ENCODE data around the gene GAREM2.
"Not testable (repeated sequence)": the region's sequence is repeated elsewhere in the genome, so short reads cannot be mapped to it uniquely, and the experiment has no call there.

Gene GAREM2

DNA sequence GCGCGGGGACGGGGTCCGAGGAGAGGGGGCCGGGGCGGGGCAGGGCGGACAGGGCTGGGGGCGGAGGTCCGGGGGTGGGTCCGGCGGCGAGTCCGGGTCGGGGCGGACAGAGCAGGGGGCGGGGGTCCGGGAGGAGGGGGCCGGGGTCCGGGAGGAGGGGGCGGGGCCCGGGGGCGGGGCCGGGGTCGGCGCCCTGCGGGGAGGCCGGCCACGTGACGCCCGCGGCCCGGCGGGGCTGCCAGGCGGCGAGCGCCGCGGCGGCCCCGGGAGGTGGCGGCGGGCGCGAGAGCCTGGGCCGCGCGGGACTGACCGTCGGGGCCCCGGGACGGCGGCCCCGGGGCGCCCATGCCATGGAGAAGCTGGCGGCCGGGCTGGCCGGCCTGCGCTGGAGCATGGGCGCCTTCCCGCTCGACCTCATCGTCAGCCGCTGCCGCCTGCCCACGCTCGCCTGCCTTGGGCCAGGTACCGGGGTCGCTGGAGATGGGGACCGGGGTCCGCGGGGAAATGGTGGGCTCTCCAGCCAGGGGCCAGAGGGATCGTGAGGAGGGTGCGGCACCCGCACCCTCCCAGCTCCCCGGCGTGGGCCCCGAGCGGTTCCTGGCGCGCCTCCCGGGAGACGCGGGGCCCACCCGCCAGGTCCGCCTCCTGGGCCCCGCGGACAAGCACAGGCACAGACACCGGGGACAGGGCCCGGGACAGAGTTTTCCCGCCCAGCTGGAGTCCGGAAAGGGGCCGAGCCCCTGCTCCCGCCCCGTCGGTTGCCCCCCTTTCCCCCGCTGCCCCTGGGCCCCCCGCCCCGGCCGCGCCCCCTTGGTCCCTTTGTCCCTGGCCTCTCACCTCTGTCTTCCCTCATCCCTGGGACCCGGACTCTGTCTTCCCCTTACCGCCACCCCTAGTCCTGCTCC is at the start of gene GAREM2:
GAREM2 (plus strand) TSS at position 218 of the 905 bp plus-strand sequence; CDS start at position 351, 133 bp downstream.
- DNase-seq = no peak

DNA sequence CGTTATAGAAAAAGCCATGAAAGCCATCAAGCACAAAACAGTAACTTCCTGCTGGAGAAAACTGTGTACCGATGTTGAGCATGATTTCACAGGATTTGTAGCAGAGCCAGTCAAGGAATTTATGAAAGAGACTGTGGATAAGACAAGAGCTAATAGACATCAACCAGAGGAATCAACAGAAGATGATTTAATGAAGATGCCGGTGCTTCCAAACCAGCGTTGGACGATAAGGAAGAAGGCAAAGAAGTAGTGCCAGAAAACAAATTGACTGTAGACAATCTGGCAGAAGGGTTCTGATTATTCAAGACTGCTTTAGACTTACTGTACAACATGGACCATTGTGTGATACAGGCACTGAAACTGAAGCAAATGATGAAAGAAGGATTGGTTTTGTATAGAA is 49.5 kb upstream of the GAREM2 start:
- DNase-seq = no peak

DNA sequence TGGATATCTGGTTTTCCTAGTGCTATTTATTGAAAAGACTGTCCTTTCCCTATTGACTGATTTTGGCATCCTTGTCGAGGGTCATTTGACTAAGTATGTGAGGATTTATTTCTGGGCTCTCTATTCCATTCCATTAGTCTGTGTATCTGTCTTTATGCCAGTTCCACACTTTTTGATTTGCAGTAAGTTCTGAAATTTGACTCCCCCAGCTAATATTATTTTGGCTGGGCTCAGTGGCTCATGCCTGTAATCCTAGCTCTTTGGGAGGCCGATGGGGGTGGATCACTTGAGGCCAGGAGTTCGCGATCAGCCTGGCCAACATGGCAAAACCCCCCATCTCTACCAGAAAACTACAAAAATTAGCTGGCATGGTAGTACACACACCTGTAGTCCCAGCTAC is 46.8 kb upstream of the GAREM2 start:
- no peak for DNase-seq

DNA sequence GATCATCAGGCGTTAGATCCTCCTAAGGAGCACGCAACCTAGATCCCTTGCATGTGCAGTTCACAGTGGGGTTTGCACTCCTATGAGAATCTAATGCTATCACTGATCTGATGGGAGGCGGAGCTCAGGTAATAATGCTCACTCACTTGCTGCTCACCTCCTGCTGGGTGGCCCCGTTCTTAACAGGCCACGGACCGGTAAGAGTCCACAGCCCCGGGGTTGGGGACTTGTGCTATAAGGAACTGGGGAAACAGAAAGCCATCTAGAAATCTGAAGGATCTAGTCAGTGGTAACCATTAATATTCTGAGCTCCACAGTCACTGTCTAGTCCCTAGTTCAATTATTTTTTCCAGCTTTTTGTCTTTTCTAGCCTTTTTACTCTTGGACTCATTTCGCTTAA is 44.7 kb upstream of the GAREM2 start:
- no peak for DNase-seq

DNA sequence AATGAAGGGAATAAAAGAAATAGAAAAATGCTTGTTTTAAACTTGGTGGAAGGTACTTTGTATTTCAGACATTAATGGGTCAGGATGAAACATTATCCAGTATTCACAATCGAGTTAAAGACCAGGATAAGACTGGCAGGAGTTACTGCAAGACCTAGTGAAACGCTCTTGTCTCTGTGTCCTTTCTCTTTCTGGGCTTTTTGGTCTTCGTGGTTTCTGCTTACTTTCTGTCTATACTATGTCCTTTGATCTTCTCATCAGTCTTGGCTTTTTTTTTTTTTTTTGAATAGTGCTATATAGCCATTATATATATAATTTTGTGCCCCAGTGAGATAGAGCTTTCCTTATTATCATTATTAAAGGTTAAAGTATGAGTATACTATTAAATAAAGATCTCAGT is 42.1 kb upstream of the GAREM2 start:
- DNase-seq = no peak

DNA sequence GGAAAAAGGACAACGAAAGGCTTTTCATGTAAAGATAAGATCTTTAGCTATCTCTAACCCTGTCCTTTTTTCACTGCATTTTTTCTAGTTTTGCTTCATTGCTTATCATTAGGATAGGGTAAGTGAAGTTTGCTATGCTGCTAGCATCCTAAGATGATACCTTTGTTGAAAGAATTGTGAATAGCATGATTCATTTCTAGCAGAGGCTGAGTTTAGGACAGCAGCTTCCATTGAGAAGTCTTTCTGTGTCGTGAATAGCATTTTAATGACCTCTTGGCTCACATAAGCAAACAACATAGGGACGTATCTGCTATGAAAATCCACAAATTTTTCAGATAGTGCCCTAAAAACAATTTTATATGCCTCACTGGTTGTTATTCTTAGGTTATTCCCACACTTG is 36.4 kb upstream of the GAREM2 start:
- DNase-seq = no peak

DNA sequence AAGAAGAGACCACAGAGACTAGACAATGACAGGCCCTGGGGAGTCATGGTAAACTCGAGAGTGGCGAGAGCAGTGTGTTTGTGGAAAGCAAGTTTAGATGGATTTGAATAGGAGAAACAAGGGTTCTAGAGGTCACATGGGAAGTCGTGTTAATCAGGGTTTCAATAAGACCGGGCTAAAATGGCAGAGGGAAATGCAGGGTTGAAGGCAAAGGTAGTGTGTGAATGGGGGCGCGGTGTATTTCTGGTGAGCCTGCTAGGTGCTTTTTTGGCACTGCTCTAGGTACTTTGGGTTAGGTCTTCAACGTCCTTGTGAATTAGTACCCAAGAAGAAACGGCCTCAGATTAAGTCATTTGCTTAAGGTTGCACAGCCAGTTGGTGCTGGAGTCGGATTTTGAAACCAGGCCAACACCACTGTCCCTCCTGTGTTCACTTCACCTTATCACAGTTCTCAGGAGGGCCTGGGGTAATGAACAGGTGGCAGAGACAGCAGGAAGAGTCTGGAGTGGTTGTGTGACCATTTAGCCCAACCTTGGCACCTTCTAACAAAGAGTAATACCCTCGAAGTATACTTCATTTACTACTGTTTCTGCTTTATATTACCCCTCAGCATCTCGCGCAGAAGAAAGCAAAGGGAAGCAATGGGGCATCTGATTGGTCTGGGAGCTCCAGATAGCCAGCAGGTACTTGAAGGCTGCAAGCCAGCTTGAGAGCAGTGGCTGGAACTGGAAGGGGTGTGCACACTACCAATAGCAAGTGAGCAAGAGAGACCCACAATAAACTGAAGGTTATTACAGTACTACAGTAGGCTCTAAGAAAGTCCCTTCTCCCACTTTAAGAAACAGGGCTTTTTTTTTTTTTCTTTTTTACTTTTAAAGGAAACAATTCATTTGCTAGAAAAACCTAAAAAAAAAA is 33.4 kb upstream of the GAREM2 start:
- no peak for DNase-seq

DNA sequence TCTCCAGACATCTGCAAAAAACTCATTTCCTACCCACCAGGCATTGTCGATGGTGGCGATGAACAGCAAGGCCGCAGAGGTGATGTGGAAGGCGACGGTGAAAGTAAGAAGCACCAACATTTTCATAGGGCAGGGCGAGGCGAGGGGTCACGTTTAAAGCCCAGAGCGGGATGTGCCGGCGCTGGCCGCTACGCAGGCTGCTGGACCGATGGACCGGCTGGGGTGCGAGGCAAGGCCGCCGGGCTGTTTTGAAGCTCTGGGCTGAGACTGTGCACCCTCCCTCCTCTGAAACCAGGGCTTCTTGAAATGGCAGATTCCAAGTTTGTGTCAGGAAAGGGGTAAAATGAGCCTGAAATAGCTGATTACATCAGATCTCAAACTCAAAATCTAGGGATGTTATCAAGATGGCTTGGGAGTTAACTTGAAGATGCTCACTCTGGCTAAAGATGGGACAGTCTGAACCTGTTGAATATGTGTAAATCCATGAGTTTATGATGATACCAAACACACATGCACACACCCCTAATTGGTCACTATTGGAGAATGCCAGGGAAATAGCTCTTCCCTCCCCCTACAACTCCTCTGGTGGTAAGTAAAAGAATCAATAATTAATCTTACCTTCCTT is 31.6 kb upstream of the GAREM2 start:
- no peak for DNase-seq

DNA sequence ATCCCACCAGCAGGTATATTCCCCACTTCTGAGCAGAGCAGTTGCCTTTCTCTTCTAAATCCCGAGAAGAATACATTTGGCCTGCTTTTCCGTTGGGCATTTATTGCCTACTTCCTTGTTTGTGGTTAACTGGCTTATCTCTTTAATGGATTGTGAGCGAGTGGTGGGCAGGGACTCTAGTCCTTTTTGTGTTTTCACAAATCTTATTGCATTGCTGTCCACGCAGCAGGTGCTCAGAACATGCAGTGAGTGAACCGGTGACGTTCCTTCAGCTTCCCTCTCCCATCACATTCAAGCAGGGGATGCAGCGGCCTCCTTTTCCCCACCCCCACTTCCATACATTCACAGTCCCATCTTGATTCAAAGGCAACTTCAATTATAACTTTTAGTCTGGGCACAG is 28.9 kb upstream of the GAREM2 start:
- no peak for DNase-seq

DNA sequence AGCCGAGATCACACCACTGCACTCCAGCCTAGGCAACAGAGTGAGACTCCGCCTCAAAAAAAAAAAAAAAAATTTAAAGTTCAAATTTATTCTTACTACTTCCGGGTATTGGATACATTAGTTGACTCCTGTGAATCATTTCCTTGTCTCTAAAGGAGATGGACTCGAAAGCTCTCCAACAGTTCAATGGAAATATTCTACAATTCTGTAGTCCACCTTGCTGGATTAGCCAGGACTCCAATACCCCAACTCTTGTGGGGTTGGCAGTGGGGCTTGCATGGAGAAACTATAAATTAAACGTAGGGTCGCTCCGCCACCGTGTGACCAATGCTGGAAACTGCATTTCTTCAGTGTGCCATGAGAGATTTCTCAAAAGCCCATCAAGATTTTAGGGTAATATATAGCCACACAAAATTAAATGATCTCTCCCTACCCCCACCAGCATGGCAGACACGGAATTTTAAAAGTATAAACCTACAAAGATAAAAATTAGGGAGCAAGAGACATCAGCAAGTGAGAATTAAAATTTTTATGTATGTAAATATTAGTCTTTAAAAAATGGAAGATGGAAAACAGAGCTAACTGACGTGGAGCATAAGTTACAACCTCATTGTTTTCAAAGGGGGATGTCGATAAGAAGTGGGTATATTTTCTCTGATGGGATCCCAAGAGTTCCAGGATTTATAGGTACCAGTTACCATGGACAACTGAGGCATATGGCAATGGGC is 27.8 kb upstream of the GAREM2 start:
- DNase-seq = peak; percentile 51 to 56

DNA sequence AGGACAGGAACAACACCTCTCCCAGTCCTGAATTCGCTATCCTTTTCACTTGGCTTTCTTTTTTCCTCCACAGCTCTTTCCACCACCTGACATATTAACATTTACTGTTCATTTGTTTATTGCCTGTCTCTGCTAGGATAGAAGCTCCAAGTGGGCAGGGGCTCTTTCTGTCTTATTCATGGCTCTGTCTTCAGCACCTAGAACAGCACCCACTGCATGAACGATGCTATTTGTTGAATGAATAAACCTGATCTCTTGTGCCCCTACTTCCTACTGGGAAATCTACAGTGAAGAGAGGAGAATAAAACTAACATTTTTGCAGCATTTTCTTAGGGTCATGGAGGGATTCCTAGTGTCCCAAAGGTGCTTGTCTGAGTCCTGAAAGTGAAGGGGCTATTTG is 24.4 kb upstream of the GAREM2 start:
- no peak for DNase-seq

DNA sequence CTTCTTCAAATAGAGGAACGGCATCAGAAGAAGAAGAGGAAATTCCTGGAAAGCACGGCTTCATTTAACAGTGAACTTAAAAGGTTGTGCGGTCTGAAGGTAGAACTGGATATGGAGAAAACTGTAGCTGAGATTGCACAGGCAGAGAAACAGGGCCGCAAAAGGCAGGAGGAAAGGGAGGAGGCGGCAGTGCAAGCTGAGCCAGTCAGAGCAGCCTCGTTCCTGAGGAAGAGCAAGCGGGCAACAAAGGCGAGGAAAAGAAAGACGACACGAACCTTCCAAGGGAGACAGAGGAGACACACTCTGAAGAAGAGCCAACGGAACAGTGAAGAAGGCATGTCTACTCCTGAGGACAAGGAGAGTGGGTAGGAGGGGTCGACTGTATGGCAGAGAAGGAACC is 22.6 kb upstream of the GAREM2 start:
- no peak for DNase-seq

DNA sequence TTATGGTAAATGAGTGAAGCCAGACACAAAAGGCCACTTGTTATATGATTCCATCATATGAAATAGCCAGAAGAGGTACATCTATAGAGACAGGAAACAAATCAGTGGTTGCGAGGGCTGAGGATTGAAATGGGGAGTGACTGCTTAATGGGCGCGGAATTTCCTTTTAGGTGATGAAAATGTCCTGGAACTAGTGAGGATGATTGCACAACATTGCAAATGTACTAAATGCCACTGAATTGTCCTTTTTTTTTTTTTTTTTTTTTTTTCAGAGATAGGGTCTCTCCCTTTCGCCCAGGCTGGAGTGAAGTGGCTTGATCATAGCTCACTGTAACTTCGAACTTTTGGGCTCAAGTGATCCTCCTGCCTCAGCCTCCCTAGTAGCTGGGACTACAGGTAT is 15.3 kb upstream of the GAREM2 start:
- no peak for DNase-seq

DNA sequence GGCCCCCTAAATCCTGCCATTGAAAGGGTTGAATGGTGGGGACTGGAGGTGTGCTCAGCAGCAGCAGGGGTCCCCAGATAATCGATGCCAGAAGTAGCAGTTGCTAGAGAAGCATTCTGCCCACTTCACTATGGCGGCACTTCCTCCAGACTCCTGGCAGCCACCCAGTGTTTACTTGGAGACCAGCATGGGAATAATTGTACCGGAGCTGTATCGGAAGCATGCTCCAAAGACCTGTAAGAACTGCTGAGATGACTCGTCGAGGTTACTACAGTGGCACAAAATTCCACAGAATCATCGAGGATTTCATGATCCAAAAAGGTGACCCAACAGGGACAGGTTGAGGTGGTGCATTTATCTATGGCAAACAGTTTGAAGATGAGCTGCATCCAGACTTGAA is 11.0 kb upstream of the GAREM2 start:
- DNase-seq = no peak

DNA sequence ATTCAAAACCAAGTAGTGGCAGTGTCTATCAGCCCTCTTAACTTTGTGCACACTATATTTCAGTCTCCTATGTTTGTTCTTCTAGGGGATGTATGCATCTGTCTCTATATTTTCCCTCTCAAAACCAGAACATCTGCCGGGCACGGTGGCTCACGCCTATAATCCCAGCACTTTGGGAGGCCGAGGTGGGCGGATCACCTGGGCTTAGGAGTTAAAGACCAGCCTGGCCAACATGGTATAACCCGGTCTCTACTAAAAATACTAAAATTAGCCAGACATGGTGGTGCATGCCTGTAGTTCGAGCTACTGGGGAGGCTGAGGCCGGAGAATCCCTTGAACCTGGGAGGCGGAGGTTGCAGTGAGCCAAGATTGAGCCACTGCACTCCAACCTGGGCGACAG is 9.9 kb upstream of the GAREM2 start:
- DNase-seq = no peak

DNA sequence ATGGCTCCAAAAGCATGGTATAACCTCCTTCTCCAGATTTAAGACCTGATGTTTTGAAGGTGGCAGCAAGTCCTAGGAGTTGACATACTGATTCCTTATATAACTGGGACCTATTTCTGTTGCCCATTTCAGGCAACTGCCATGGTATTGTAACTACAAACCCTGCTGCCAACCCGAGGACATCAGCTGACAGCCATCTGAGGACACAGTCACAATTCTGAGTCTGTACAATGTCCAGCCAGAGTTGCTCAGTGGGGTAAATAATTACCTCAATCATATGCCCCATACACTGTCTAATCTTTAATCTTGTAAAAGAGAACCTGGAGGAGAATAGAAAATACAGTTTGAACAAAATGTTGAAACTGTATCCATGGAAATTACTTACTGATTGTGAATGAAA is 8.7 kb upstream of the GAREM2 start:
- no peak for DNase-seq

DNA sequence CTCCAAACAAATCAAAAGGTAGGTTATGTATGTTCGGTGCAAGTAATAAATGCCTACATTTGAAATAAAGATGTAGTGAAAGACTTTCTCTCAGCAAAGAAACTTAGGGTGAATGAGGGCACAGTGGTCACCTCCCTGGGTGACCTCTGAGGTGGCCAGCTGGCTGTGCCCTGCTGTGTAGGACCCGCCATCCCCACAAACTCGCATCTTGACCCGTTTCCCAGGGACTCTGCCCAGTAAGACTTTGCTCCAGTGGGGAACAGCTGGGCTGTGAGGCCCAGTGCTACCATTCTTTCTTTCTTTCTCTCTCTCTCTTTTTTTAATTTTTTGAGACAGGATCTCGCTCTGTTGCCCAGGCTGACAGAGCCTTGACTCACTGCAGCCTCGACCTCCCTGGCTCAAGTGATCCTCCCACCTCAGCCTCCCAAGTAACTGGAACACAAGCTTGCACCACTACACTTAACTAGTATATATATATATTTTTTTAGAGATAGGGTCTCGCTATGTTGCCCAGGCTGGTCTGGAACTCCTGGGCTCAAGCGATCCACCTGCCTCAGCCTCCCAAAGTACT is 8.2 kb upstream of the GAREM2 start:
- DNase-seq = no peak

DNA sequence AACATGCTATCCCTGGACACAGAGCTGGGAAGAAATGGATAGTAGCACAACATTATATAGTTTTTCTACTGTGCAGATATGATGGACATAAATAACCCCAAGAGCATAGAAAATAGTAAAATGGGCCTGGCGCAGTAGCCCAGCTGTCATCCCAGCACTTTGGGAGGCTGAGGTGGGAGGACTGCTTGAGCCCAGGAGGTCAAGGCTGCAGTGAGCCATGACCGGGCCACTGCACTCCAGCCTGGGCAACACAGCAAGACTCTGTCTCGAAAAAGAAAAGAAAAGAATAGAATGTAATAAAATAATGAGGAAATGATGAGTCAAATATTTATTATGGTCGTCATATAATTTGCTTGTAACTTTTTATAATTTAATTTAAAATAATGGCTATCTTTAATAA is 7.5 kb upstream of the GAREM2 start:
- DNase-seq = no peak

DNA sequence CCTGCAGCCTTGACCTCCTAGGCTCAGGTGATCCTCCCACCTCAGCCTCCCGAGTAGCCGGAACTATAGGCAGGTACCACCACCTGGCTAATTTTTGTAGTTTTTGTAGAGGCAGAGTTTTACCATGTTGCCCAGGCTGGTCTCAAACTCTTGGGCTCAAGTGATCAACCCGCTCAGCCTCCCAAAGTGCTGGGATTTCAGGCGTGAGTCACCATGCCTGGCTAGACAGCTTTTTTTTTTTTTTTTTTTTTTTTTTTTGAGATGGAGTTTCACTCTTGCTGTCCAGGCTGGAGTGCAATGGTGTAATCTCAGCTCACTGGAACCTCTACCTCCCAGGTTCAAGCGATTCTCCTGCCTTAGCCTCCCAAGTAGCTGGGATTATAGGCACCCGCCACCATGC is 6.3 kb upstream of the GAREM2 start:
- not testable (repeated sequence) for DNase-seq

DNA sequence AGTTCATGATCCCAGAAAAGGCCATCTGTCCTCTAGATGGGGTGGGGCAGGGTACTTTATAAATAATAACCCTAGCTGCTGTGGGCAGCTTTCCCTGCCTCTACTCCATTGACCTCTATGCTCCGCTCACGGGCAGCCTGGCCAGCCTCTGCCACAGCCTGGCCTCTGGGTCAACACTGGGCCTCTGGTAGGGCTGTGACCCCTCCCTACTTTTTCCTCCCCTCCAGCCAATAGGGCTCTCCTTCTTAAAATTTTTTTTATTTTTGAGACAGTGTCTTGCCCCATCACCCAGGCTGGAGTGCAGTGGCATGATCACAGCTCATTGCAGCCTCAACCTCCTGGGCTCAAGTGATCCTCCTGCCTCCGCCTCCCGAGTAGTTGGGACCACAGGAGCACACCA is 4.1 kb upstream of the GAREM2 start:
- no peak for DNase-seq

DNA sequence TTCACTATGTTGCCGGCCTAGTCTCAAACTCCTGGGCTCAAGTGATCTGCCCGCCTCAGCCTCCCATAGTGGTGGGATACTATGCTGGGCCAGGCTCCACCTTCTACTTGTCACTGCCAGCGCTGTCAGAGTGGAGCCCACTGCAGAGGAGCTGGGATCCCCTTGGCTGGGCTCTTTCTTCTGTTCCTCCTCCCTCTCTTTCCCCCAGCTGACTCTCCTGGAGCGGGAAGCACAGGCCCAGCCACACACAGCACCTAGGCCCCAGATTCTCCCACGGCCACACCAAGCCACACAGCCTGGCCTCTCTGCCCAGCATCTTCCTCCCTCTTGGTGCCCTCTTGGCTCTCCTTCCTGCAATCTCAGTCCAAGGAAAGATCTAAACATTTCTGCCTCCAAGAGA is 3.7 kb upstream of the GAREM2 start:
- DNase-seq = no peak

DNA sequence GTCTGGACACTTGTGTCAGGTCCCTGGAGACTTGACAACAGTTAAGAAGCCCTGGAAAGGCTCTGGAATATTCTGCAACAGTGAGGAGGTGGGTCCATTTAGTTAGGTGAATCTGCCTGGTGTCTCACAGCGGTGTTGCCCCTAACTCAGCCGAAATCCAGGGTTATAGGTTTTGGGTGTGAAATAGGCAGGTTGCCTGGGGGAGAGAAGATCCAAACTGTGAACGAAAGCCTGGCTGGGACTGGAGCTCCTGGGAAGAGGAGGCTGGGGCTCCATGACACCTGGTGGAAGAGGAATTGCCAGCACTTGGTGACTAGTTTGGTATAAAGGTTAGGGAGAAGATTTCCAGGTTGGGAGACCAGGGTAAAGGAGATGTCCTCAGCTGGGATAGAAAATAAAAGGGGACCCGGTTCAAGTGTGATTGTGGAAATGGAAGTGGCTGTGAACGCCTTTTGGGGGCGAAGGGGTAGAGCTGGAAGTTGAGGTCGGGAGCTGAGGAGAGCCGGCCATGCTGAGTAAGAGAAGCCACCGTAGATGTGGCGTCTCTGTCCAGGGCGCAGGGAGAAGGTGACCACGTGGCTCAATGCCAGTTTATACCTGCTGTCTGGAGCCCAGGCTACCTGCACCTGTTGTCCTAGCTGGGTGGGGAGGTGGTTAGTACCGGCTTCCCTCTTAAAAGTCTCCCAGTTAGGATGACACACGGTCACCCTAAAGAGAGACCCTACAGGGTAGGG is 3.0 kb upstream of the GAREM2 start:
- DNase-seq = no peak

Measured in stimulated activated CD4-positive, alpha-beta T cell treated with anti-CD3 and anti-CD28 coated beads, Interleukin-4, amount 100 ng/mL, for 4 hours (primary cell).